ENCODE data around the gene SPN. TPM values are rescaled to one million over a fixed set of nuclear protein-coding genes. Genes with fewer than 3 reads are reported as not detected.
"Not testable (repeated sequence)": the region's sequence is repeated elsewhere in the genome, so short reads cannot be mapped to it uniquely, and the experiment has no call there.

Gene SPN
- total RNA-seq, 1 experiment from 2014 or later: not detected

- Histone ChIP-seq H3K4me2 (ENCODE audit: low read length) (no peak overlapping the region), H3K27me3 (ENCODE audit: low read length) (no peaks in the 10 kb centered on the region), H3K36me3 (ENCODE audit: low read depth, low read length) (no peaks in the 10 kb centered on the region), H3K79me2 (ENCODE audit: low read length) (no peaks in the 10 kb centered on the region), H3K4me3 (ENCODE audit: low read length) (no peak overlapping the region), H4K20me1 (ENCODE audit: low read length) (no peaks in the 10 kb centered on the region), H3K9me3 (ENCODE audit: low read length) (no peaks in the 10 kb centered on the region), H2AFZ (ENCODE audit: low read length) (no peak overlapping the region), H3K27ac (ENCODE audit: low read length) (no peak overlapping the region), H3K9me2 (replicated peaks; ENCODE audit: low read length) (no peaks in the 10 kb centered on the region), H3F3A (ENCODE audit: low read length, unreplicated experiment) (no peaks in the 10 kb centered on the region), H3K9ac (ENCODE audit: low read length) (no peak overlapping the region), H3K4me1 (ENCODE audit: insufficient read depth, low read length) (no peaks in the 10 kb centered on the region)
- ATAC-seq (no peak), DNase-seq (no peak)
- no TSS peak for BruUV-seq (replicated peaks)
- intact Hi-C loops (cut with micrococcal nuclease): no loop called here
- CTCF ChIA-PET: no interaction called here
- TF ChIP-seq EZH2 (IDR thresholded peaks at IDR 0.05; ENCODE audit: low read length, unreplicated experiment): no peak
- POLR2A ChIA-PET (ENCODE audit: unreplicated experiment): no interaction called here
Measured at GRCh38 chr16:29705030-29705429, 42.0 kb downstream of the SPN start.

- intact Hi-C loops (cut with micrococcal nuclease); H3K4me2 ChIP-seq (ENCODE audit: low read length); DNase-seq; H3K36me3 ChIP-seq (ENCODE audit: low read depth, low read length); H3K4me3 ChIP-seq (ENCODE audit: low read length); H3K9me3 ChIP-seq (ENCODE audit: low read length); H3K27ac ChIP-seq (ENCODE audit: low read length); POLR2A ChIA-PET (ENCODE audit: unreplicated experiment); H2AFZ ChIP-seq (ENCODE audit: low read length); H4K20me1 ChIP-seq (ENCODE audit: low read length); H3K9me2 ChIP-seq (replicated peaks; ENCODE audit: low read length); H3K79me2 ChIP-seq (ENCODE audit: low read length); H3K27me3 ChIP-seq (ENCODE audit: low read length); ATAC-seq; CTCF ChIA-PET; H3K9ac ChIP-seq (ENCODE audit: low read length); H3F3A ChIP-seq (ENCODE audit: low read length, unreplicated experiment); BruUV-seq (replicated peaks); H3K4me1 ChIP-seq (ENCODE audit: insufficient read depth, low read length): not testable (repeated sequence)
Measured at GRCh38 chr16:29707160-29707559, 44.1 kb downstream of the SPN start.

- POLR2A ChIA-PET (ENCODE audit: unreplicated experiment): no interaction called here
Measured at GRCh38 chr16:29708917-29709600, 46.0 kb downstream of the SPN start.

GRCh38 chr16:29709657-29710056 is 46.6 kb downstream of the SPN start:
- H3K4me2 ChIP-seq (ENCODE audit: low read length); H3K9me2 ChIP-seq (replicated peaks; ENCODE audit: low read length); H3F3A ChIP-seq (ENCODE audit: low read length, unreplicated experiment); POLR2A ChIA-PET (ENCODE audit: unreplicated experiment); H2AFZ ChIP-seq (ENCODE audit: low read length); DNase-seq; H3K36me3 ChIP-seq (ENCODE audit: low read depth, low read length); H3K9me3 ChIP-seq (ENCODE audit: low read length); H3K27me3 ChIP-seq (ENCODE audit: low read length); H3K27ac ChIP-seq (ENCODE audit: low read length); H3K4me3 ChIP-seq (ENCODE audit: low read length); H4K20me1 ChIP-seq (ENCODE audit: low read length); H3K4me1 ChIP-seq (ENCODE audit: insufficient read depth, low read length); BruUV-seq (replicated peaks); CTCF ChIA-PET; H3K9ac ChIP-seq (ENCODE audit: low read length); H3K79me2 ChIP-seq (ENCODE audit: low read length); ATAC-seq: not testable (repeated sequence)
- intact Hi-C loops (cut with micrococcal nuclease): loop anchor here (1.0 kb wide), 1 partner anchor 9 kb away; no protein-coding TSS in a partner anchor

More at GRCh38 chr16:29708917-29709600, 46.0 kb downstream of the SPN start:
- H3K9me3 ChIP-seq (ENCODE audit: low read length): no peaks in the 10 kb centered on the region
- H3K79me2 ChIP-seq (ENCODE audit: low read length): no peaks in the 10 kb centered on the region
- intact Hi-C loops (cut with micrococcal nuclease): no loop called here
- H3K9me2 ChIP-seq (replicated peaks; ENCODE audit: low read length): no peaks in the 10 kb centered on the region
- CTCF ChIA-PET: no interaction called here
- no peaks in the 10 kb centered on the region for H3K27me3 ChIP-seq (ENCODE audit: low read length)
- no peaks in the 10 kb centered on the region for H3K4me1 ChIP-seq (ENCODE audit: insufficient read depth, low read length)
- no peak overlapping the region for H3K4me3 ChIP-seq (ENCODE audit: low read length)
- no peak overlapping the region for H3K9ac ChIP-seq (ENCODE audit: low read length)
- no peaks in the 10 kb centered on the region for H4K20me1 ChIP-seq (ENCODE audit: low read length)
- H3K36me3 ChIP-seq (ENCODE audit: low read depth, low read length): no peaks in the 10 kb centered on the region
- no peak overlapping the region for H2AFZ ChIP-seq (ENCODE audit: low read length)
- TF ChIP-seq CTCF (conservative IDR thresholded peaks at IDR 0.05; ENCODE audit: low read depth, low read length): no peak
- no peak overlapping the region for H3K4me2 ChIP-seq (ENCODE audit: low read length)
- no TSS peak for BruUV-seq (replicated peaks)
- no peak overlapping the region for H3K27ac ChIP-seq (ENCODE audit: low read length)
- no peak for ATAC-seq
- no peaks in the 10 kb centered on the region for H3F3A ChIP-seq (ENCODE audit: low read length, unreplicated experiment)
- DNase-seq: no peak
